Measurements from ENCODE around the gene GHR. TPM values are rescaled to one million over a fixed set of nuclear protein-coding genes. Genes with fewer than 3 reads are reported as not detected.

GHR gene
- polyA plus RNA-seq, 1 donor, result 10.5 TPM

DNA sequence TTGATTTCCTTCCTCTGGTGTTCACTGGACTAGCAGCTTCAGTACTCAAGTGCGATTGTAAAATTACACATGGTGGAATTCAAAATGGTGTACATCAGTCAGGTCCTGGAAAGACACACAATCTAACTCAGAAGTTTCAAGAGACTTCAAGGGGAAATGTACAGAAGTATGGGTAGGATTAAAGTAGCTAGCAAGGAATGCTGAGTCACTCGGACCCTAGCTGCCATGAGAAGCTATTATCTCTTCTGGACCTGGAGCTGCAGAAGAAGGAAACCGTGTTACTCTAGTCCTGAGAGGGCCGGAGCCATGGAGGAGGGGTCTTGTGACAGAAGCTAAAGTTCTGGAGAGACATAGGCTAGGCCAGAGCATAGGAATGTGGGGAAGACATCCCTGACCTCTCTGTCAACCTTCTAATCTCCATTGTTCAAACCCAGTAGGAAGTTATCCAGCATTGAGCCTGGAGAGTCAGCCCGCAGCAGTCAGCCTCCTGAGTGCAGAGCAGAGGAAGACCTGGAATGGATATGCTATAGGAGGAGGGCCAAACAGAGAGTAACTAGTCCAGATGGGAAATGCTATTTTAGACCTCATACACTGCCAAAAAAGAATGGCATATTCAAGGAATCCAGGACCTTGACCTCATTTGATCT, 84.3 kb downstream of the GHR start:
- Histone ChIP-seq H3K27me3 (ENCODE audit: control insufficient read depth, insufficient read depth, low read length) (no peaks in the 10 kb centered on the region), H3K9me3 (ENCODE audit: control insufficient read depth, low read depth, low read length) (no peaks in the 10 kb centered on the region), H3K4me1 (ENCODE audit: control insufficient read depth, insufficient read depth, low read length) (no peaks in the 10 kb centered on the region), H3K4me3 (ENCODE audit: low read length) (no peak overlapping the region), H3K27ac (ENCODE audit: low read length) (no peak overlapping the region), H3K36me3 (ENCODE audit: control insufficient read depth, insufficient read depth, low read length) (no peaks in the 10 kb centered on the region)
- DNase-seq, result no peak
- WGBS (ENCODE audit: insufficient coverage, low lambda C conversion rate), result no CpG with 5 or more reads among the region's 5 CpGs

- WGBS (ENCODE audit: insufficient coverage, low lambda C conversion rate), result no CpG with 5 or more reads among the region's 9 CpGs
Observed at GRCh38 chr5:42513246-42513645, 90.0 kb downstream of the GHR start.

DNA sequence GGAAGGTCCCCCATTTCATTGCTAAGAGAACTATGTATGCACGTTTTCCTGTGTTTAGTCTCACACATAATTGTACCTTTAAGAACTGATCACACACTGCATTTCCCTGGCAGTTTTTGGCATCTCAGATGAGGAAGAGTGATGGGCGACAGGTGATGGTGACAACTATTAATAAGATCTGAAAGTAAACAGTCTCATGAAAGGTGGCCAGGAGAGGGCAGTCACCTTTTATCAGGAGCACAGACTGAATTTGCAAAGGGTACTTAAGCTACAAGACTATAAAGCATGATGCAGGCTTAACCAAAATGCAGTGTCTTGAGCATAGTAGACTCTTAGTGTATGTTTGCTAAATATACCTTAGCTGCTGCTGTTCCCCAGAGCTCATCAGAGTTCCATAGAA, 91.5 kb downstream of the GHR start:
- no peaks in the 10 kb centered on the region for H3K27me3 ChIP-seq (ENCODE audit: control insufficient read depth, insufficient read depth, low read length)

More at GRCh38 chr5:42513246-42513645, 90.0 kb downstream of the GHR start:
- Histone ChIP-seq H3K27me3 (ENCODE audit: control insufficient read depth, insufficient read depth, low read length) (no peaks in the 10 kb centered on the region), H3K36me3 (ENCODE audit: control insufficient read depth, insufficient read depth, low read length) (no peaks in the 10 kb centered on the region), H3K27ac (ENCODE audit: low read length) (no peak overlapping the region), H3K9me3 (ENCODE audit: control insufficient read depth, low read depth, low read length) (no peaks in the 10 kb centered on the region), H3K4me1 (ENCODE audit: control insufficient read depth, insufficient read depth, low read length) (peaks cover 15% of the 10 kb centered on the region), H3K4me3 (ENCODE audit: low read length) (no peak overlapping the region)
- no peak for DNase-seq

DNA sequence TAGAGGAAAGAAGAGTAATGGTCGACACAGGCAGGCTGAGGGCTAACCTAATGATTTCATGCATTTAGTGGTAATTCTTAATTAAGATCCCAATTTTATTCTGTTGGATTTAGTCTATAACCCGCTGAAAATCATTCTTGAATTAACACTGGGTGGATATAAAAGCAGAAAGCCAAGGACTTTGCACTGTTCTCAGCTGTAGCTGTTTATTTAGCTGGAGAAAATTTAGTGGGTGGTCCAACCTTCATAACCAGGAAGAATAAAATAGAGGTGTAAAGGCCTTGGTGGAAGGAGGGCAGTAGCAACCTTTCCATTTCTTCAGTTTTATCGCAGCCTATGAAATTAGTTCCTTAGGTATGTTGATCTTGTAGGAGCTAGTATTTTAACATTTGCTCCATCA, 92.3 kb downstream of the GHR start:
- no peak overlapping the region for H3K27ac ChIP-seq (ENCODE audit: low read length)
- H3K4me3 ChIP-seq (ENCODE audit: low read length), result no peak overlapping the region
- no peaks in the 10 kb centered on the region for H3K27me3 ChIP-seq (ENCODE audit: control insufficient read depth, insufficient read depth, low read length)
- peak in 1 of 2 donors; percentile 11 for DNase-seq
- no peaks in the 10 kb centered on the region for H3K9me3 ChIP-seq (ENCODE audit: control insufficient read depth, low read depth, low read length)
- no peaks in the 10 kb centered on the region for H3K36me3 ChIP-seq (ENCODE audit: control insufficient read depth, insufficient read depth, low read length)
- H3K4me1 ChIP-seq (ENCODE audit: control insufficient read depth, insufficient read depth, low read length), result peaks cover 21% of the 10 kb centered on the region
- 50% methylated on average over 1 of the region's 3 CpGs for WGBS (ENCODE audit: insufficient coverage, low lambda C conversion rate)

More for the DNA sequence above, 91.5 kb downstream of the GHR start:
- no peaks in the 10 kb centered on the region for H3K36me3 ChIP-seq (ENCODE audit: control insufficient read depth, insufficient read depth, low read length)
- 80% methylated on average over 1 of the region's 2 CpGs for WGBS (ENCODE audit: insufficient coverage, low lambda C conversion rate)
- H3K4me3 ChIP-seq (ENCODE audit: low read length), result no peak overlapping the region
- no peaks in the 10 kb centered on the region for H3K9me3 ChIP-seq (ENCODE audit: control insufficient read depth, low read depth, low read length)
- peak in 1 of 2 donors; percentile 9 for DNase-seq
- peaks cover 17% of the 10 kb centered on the region for H3K4me1 ChIP-seq (ENCODE audit: control insufficient read depth, insufficient read depth, low read length)
- no peak overlapping the region for H3K27ac ChIP-seq (ENCODE audit: low read length)

DNA sequence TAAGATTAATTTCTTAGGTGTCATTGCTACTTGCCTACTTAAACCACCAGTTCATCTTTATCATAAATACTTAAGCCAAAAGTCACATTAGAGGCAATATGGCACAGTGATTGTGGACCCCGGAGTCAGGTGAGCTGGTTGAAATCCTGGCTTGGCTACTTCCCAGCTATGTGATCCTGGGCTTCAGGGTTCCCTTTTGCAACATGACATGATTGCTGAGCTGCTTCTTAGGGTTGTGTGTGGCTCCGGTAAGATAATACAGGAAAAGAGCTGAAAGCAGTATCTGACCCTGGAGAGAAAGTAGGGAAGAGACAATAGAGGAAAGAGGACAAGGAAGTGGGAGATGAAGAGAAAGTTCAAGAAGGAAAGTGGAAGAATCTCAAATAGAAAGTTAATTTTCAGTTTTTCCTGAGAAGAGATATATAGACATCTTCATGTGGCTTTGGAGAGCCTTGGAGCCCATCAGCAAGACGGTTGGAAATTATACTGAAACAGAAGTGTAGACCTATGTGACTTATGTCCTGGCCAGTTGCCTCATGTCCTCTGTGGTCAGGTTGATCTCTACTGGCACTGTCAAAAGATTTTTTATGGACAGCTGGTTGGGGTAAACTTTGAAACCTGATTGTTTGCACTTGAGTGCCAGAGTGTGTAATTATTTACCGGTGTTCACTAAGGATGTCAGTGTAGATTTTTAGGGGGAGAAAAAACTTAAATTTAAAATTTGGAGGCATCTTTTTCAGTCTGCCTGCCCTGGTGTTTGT, 93.2 kb downstream of the GHR start:
- Histone ChIP-seq H3K4me1 (ENCODE audit: control insufficient read depth, insufficient read depth, low read length) (peaks cover 25% of the 10 kb centered on the region), H3K27ac (ENCODE audit: low read length) (peak overlapping the region; percentile 52), H3K36me3 (ENCODE audit: control insufficient read depth, insufficient read depth, low read length) (no peaks in the 10 kb centered on the region), H3K27me3 (ENCODE audit: control insufficient read depth, insufficient read depth, low read length) (no peaks in the 10 kb centered on the region), H3K9me3 (ENCODE audit: control insufficient read depth, low read depth, low read length) (no peaks in the 10 kb centered on the region), H3K4me3 (ENCODE audit: low read length) (no peak overlapping the region)
- 20% methylated on average over 1 of the region's 4 CpGs for WGBS (ENCODE audit: insufficient coverage, low lambda C conversion rate)
- peak; percentile 16 to 48 for DNase-seq

DNA sequence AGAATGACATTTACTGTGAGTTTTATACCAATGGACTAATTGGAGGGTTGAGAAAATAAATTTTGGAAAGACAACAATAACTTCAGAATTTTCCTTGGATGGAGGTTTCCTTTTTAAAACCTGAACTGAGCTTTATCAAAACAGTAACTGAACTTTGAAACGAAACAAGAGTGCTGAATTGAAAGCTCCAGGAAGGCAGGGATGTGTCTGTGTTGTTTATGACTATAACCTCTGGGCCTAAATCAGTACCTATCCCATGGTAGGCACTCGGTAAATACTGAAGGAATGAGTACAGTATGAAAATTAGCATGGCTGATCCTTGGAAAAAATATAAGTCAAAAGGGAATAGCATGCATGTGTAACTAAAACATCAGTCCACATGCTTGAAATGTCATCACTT, 93.9 kb downstream of the GHR start:
- Histone ChIP-seq H3K9me3 (ENCODE audit: control insufficient read depth, low read depth, low read length) (no peaks in the 10 kb centered on the region), H3K4me1 (ENCODE audit: control insufficient read depth, insufficient read depth, low read length) (peaks cover 25% of the 10 kb centered on the region), H3K36me3 (ENCODE audit: control insufficient read depth, insufficient read depth, low read length) (no peaks in the 10 kb centered on the region), H3K4me3 (ENCODE audit: low read length) (no peak overlapping the region), H3K27me3 (ENCODE audit: control insufficient read depth, insufficient read depth, low read length) (no peaks in the 10 kb centered on the region), H3K27ac (ENCODE audit: low read length) (peak overlapping the region; percentile 52)
- WGBS (ENCODE audit: insufficient coverage, low lambda C conversion rate), result 42% methylated on average over 2 of the region's 2 CpGs
- peak in 1 of 2 donors; percentile 56 for DNase-seq

GRCh38 chr5:42518595-42519221, 95.5 kb downstream of the GHR start:
- H3K27ac ChIP-seq (ENCODE audit: low read length), result no peak overlapping the region
- no peaks in the 10 kb centered on the region for H3K9me3 ChIP-seq (ENCODE audit: control insufficient read depth, low read depth, low read length)
- DNase-seq, result peak in 1 of 2 donors; percentile 9
- WGBS (ENCODE audit: insufficient coverage, low lambda C conversion rate), result 86% methylated on average over 1 of the region's 8 CpGs
- no peaks in the 10 kb centered on the region for H3K36me3 ChIP-seq (ENCODE audit: control insufficient read depth, insufficient read depth, low read length)
- no peak overlapping the region for H3K4me3 ChIP-seq (ENCODE audit: low read length)
- no peaks in the 10 kb centered on the region for H3K27me3 ChIP-seq (ENCODE audit: control insufficient read depth, insufficient read depth, low read length)
- peaks cover 25% of the 10 kb centered on the region for H3K4me1 ChIP-seq (ENCODE audit: control insufficient read depth, insufficient read depth, low read length)

DNA sequence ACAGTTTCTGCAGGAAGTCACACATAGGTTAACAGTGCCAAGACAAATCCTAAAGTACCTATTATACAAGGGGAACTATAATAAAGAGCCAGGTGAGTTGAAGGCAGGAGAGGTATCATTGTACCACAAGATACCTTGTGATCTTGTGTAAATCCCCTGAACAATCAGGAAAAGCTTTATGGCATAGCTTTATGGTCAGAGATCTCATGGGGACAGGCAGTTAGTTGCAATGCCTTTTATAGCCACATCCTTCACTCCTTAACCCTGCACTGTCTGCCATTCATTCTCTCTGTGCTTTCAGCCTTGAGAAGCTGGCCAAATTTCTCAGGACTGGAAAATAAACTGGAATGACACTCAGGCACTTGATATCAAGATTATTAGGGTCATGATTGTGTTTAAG, 97.0 kb downstream of the GHR start:
- Histone ChIP-seq H3K4me1 (ENCODE audit: control insufficient read depth, insufficient read depth, low read length) (peaks cover 24% of the 10 kb centered on the region), H3K4me3 (ENCODE audit: low read length) (no peak overlapping the region), H3K9me3 (ENCODE audit: control insufficient read depth, low read depth, low read length) (no peaks in the 10 kb centered on the region), H3K27me3 (ENCODE audit: control insufficient read depth, insufficient read depth, low read length) (no peaks in the 10 kb centered on the region), H3K27ac (ENCODE audit: low read length) (peak overlapping the region; percentile 49), H3K36me3 (ENCODE audit: control insufficient read depth, insufficient read depth, low read length) (no peaks in the 10 kb centered on the region)
- peak; percentile 47 to 77 for DNase-seq

DNA sequence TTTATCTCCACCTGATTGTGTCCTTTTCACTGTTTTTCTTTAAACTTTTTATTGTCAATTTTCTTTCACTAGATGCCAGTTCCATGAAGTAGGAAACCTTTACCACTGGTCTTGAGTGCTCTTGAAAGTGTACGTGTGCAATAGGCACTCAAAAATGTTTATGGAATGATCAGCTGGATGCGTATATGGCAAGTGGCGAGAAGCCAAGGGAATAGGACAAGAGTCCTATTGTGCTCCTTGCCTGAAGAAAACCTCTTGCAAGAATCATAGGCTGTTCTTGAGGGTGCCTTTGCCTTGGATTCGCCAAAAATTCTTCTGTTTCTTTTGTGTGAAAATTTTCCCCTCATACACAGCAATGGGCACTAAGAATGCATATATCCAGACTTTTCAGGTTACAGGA, 97.7 kb downstream of the GHR start:
- WGBS (ENCODE audit: insufficient coverage, low lambda C conversion rate), result 57% methylated on average over 1 of the region's 4 CpGs
- H3K27ac ChIP-seq (ENCODE audit: low read length), result no peak overlapping the region
- no peaks in the 10 kb centered on the region for H3K36me3 ChIP-seq (ENCODE audit: control insufficient read depth, insufficient read depth, low read length)
- peaks cover 19% of the 10 kb centered on the region for H3K4me1 ChIP-seq (ENCODE audit: control insufficient read depth, insufficient read depth, low read length)
- H3K4me3 ChIP-seq (ENCODE audit: low read length), result no peak overlapping the region
- H3K9me3 ChIP-seq (ENCODE audit: control insufficient read depth, low read depth, low read length), result no peaks in the 10 kb centered on the region
- no peak for DNase-seq
- H3K27me3 ChIP-seq (ENCODE audit: control insufficient read depth, insufficient read depth, low read length), result no peaks in the 10 kb centered on the region

GRCh38 chr5:42521406-42521805, 98.2 kb downstream of the GHR start:
- Histone ChIP-seq H3K27ac (ENCODE audit: low read length) (no peak overlapping the region), H3K4me3 (ENCODE audit: low read length) (no peak overlapping the region), H3K4me1 (ENCODE audit: control insufficient read depth, insufficient read depth, low read length) (peaks cover 15% of the 10 kb centered on the region), H3K9me3 (ENCODE audit: control insufficient read depth, low read depth, low read length) (no peaks in the 10 kb centered on the region), H3K27me3 (ENCODE audit: control insufficient read depth, insufficient read depth, low read length) (no peaks in the 10 kb centered on the region), H3K36me3 (ENCODE audit: control insufficient read depth, insufficient read depth, low read length) (no peaks in the 10 kb centered on the region)
- 89% methylated on average over 1 of the region's 2 CpGs for WGBS (ENCODE audit: insufficient coverage, low lambda C conversion rate)
- DNase-seq, result no peak
